Measurements from ENCODE around the gene ANKRD40CL. TPM values are rescaled to one million over a fixed set of nuclear protein-coding genes. Genes with fewer than 3 reads are reported as not detected.

Gene ANKRD40CL
- total RNA-seq, 1 donor from 2014 or later: 0.42 TPM

- Mint-ChIP-seq H3K27ac (no peak overlapping the region), H3K4me3 (no peak overlapping the region)
Observed at GRCh38 chr17:50797135-50797810, 30.0 kb upstream of the ANKRD40CL start.

DNA sequence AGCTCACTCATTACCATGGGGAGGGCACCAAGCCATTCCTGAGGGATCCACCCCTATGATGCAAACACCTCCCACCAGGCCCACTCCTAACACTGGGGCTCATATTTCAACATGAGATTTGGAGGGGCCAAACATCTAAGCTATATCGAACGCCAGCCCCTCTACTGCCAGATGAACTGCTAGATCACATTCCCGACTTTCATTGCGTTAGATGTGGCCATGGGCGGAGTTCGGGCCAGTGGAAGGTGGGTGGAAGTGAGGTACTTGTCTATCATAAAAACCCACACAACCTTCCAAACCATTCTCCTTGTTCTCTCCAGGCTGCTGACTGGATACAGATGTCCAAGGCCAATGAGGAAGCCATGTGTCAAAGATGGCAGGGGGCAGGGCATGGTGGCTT is 27.0 kb upstream of the ANKRD40CL start:
- Mint-ChIP-seq H3K4me1 (no peaks in the 10 kb centered on the region), H3K27ac (no peak overlapping the region), H3K4me3 (no peak overlapping the region), H3K36me3 (ENCODE audit: low read depth) (no peaks in the 10 kb centered on the region), H3K27me3 (no peaks in the 10 kb centered on the region), H3K9me3 (no peaks in the 10 kb centered on the region)
- DNase-seq: no peak
- CTCF ChIA-PET: no interaction called here
- ATAC-seq (ENCODE audit: low read depth): no peak
- intact Hi-C loops (cut with micrococcal nuclease): no loop called here
- POLR2A ChIA-PET: no interaction called here
- TF ChIP-seq, protein P1, sequence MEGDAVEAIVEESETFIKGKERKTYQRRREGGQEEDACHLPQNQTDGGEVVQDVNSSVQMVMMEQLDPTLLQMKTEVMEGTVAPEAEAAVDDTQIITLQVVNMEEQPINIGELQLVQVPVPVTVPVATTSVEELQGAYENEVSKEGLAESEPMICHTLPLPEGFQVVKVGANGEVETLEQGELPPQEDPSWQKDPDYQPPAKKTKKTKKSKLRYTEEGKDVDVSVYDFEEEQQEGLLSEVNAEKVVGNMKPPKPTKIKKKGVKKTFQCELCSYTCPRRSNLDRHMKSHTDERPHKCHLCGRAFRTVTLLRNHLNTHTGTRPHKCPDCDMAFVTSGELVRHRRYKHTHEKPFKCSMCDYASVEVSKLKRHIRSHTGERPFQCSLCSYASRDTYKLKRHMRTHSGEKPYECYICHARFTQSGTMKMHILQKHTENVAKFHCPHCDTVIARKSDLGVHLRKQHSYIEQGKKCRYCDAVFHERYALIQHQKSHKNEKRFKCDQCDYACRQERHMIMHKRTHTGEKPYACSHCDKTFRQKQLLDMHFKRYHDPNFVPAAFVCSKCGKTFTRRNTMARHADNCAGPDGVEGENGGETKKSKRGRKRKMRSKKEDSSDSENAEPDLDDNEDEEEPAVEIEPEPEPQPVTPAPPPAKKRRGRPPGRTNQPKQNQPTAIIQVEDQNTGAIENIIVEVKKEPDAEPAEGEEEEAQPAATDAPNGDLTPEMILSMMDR (IDR thresholded peaks at IDR 0.05): no peak

More at GRCh38 chr17:50797135-50797810, 30.0 kb upstream of the ANKRD40CL start:
- DNase-seq (no peak), ATAC-seq (ENCODE audit: low read depth) (no peak)
- H3K27me3 Mint-ChIP-seq: no peaks in the 10 kb centered on the region
- ChIA-PET CTCF (no interaction called here), POLR2A (no interaction called here)
- no peaks in the 10 kb centered on the region for H3K36me3 Mint-ChIP-seq (ENCODE audit: low read depth)
- no peaks in the 10 kb centered on the region for H3K9me3 Mint-ChIP-seq
- no peaks in the 10 kb centered on the region for H3K4me1 Mint-ChIP-seq
- TF ChIP-seq, protein P1 (IDR thresholded peaks at IDR 0.05): no peak
- intact Hi-C loops (cut with micrococcal nuclease): no loop called here

GRCh38 chr17:50793007-50793406 is 25.7 kb upstream of the ANKRD40CL start:
- DNase-seq (no peak), ATAC-seq (ENCODE audit: low read depth) (no peak)
- POLR2A ChIA-PET: no interaction called here
- CTCF ChIA-PET: no interaction called here
- Mint-ChIP-seq H3K9me3 (no peaks in the 10 kb centered on the region), H3K4me3 (no peak overlapping the region), H3K4me1 (no peaks in the 10 kb centered on the region), H3K27ac (no peak overlapping the region), H3K27me3 (no peaks in the 10 kb centered on the region), H3K36me3 (ENCODE audit: low read depth) (no peaks in the 10 kb centered on the region)
- intact Hi-C loops (cut with micrococcal nuclease): no loop called here
- TF ChIP-seq, protein P1 (IDR thresholded peaks at IDR 0.05): no peak

- CTCF ChIA-PET: no interaction called here
Observed at GRCh38 chr17:50792132-50792531, 24.8 kb upstream of the ANKRD40CL start.

GRCh38 chr17:50790618-50791017 is 23.3 kb upstream of the ANKRD40CL start:
- Mint-ChIP-seq H3K9me3 (no peaks in the 10 kb centered on the region), H3K27ac (no peak overlapping the region), H3K36me3 (ENCODE audit: low read depth) (no peaks in the 10 kb centered on the region), H3K4me3 (no peak overlapping the region), H3K4me1 (no peaks in the 10 kb centered on the region), H3K27me3 (no peaks in the 10 kb centered on the region)
- ChIA-PET CTCF (no interaction called here), POLR2A (no interaction called here)
- TF ChIP-seq, protein P1 (IDR thresholded peaks at IDR 0.05): no peak
- intact Hi-C loops (cut with micrococcal nuclease): no loop called here
- ATAC-seq (ENCODE audit: low read depth): no peak
- no peak for DNase-seq

More at GRCh38 chr17:50792132-50792531, 24.8 kb upstream of the ANKRD40CL start:
- ATAC-seq (ENCODE audit: low read depth): no peak
- POLR2A ChIA-PET: no interaction called here
- H3K36me3 Mint-ChIP-seq (ENCODE audit: low read depth): no peaks in the 10 kb centered on the region
- TF ChIP-seq, protein P1 (IDR thresholded peaks at IDR 0.05): no peak
- H3K4me1 Mint-ChIP-seq: no peaks in the 10 kb centered on the region
- intact Hi-C loops (cut with micrococcal nuclease): no loop called here
- DNase-seq: no peak
- no peak overlapping the region for H3K4me3 Mint-ChIP-seq
- no peak overlapping the region for H3K27ac Mint-ChIP-seq
- no peaks in the 10 kb centered on the region for H3K27me3 Mint-ChIP-seq
- H3K9me3 Mint-ChIP-seq: no peaks in the 10 kb centered on the region

Measured in activated B cell treated with CpG ODN at 0.5 μM for 24 hours (primary cell).